ENCODE results near the gene B4GALT1. TPM values are rescaled to one million over a fixed set of nuclear protein-coding genes. Genes with fewer than 3 reads are reported as not detected.

The B4GALT1 gene
- total and polyA plus RNA-seq, 8 donors, result 6.4 to 125 (median 24.9) TPM

GRCh38 chr9:33107762-33108161 lies 59.4 kb downstream of the B4GALT1 start:
- WGBS, 5 donors, result 50 to 61% (median 56%) methylated on average over 5 of the region's 5 CpGs
- H3K27ac ChIP-seq, result peak overlapping the region in 4 of 5 donors; percentile 62 to 71 (median 66)
- H3K27me3 ChIP-seq, result no peaks in the 10 kb centered on the region
- H3K36me3 ChIP-seq, result peaks cover 15 to 41% (median 31%) of the 10 kb centered on the region in 4 donors
- no peak overlapping the region for H3K4me3 ChIP-seq
- H3K4me1 ChIP-seq, result peaks cover 10 to 18% (median 14%) of the 10 kb centered on the region in 4 donors
- H3K9me3 ChIP-seq, result no peaks in the 10 kb centered on the region
- DNase-seq, result no peak
- no peak for TF ChIP-seq EP300 (IDR thresholded peaks at IDR 0.05)
- TF ChIP-seq POLR2A (IDR thresholded peaks at IDR 0.05), result no peak
- intact Hi-C loops (cut with DNase I; ENCODE audit: low total_unique reads), result no loop called here

GRCh38 chr9:33106827-33107621 lies 60.1 kb downstream of the B4GALT1 start:
- 35 to 52% (median 43%) methylated on average over 5 to 10 of the region's 10 CpGs for WGBS, 5 donors
- TF ChIP-seq POLR2A (IDR thresholded peaks at IDR 0.05) (no peak), CTCF (IDR thresholded peaks at IDR 0.05) (no peak), EP300 (IDR thresholded peaks at IDR 0.05) (no peak), POLR2AphosphoS5 (IDR thresholded peaks at IDR 0.05) (no peak)
- Histone ChIP-seq H3K27me3 (no peaks in the 10 kb centered on the region), H3K4me3 (no peak overlapping the region), H3K36me3 (peaks cover 9 to 33% (median 24%) of the 10 kb centered on the region in 4 donors), H3K27ac (peak overlapping the region; percentile 26 to 71 (median 64)), H3K4me1 (peaks cover 10 to 18% (median 14%) of the 10 kb centered on the region in 4 donors), H3K9me3 (no peaks in the 10 kb centered on the region)
- peak; percentile 45 to 65 for DNase-seq
- intact Hi-C loops (cut with DNase I; ENCODE audit: low total_unique reads), result no loop called here

DNA sequence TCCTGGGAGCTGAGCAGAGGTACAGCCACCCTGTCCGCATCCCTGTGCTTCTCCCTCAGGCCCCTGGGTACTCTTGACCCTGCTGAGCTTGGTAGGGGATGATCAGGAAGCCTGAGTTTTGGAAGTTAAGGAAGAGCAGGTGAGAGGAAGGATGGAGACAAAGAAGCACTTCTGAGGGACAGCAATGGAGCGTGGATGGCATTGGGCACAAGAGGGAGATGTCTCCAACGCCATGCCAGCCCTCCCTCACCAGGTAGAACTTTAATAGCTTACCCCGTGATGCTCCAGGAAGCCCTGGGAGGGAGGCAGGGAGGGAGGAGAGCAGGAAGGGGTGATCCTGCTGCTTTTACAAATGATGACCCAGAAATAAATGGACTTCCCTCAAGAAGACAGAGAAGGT lies 60.8 kb downstream of the B4GALT1 start:
- Histone ChIP-seq H3K36me3 (peaks cover 2 to 27% (median 17%) of the 10 kb centered on the region in 4 donors), H3K27me3 (no peaks in the 10 kb centered on the region), H3K4me3 (no peak overlapping the region), H3K4me1 (peaks cover 10 to 18% (median 14%) of the 10 kb centered on the region in 4 donors), H3K9me3 (no peaks in the 10 kb centered on the region), H3K27ac (peak overlapping the region in 4 of 5 donors; percentile 62 to 71 (median 66))
- DNase-seq, result no peak
- intact Hi-C loops (cut with DNase I; ENCODE audit: low total_unique reads), result no loop called here
- 63 to 82% (median 75%) methylated on average over 4 of the region's 4 CpGs for WGBS, 5 donors
- TF ChIP-seq CTCF (IDR thresholded peaks at IDR 0.05) (no peak), POLR2AphosphoS5 (IDR thresholded peaks at IDR 0.05) (no peak), POLR2A (IDR thresholded peaks at IDR 0.05) (no peak)

DNA sequence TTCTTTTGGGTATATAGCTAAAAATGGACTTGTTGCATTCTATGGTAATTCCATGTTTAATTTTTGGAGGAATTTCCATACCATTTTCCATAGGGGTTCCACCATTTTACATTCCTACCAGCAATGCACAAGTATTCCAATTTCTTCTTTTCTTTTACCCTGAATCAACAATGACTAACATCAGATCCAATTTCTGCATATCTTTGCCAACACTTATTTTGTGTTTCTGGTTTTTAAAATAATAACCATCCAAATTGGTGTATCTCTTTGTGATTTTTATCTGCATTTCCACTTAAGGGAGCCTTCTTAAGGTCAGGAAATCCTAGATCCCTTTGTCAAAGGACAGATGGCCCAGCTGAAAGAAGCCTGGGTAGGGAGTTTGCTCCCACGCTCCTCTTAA lies 61.2 kb downstream of the B4GALT1 start:
- peak overlapping the region in 2 of 5 donors; percentile 62 to 64 for H3K27ac ChIP-seq
- WGBS, 5 donors, result 89 to 100% (median 97%) methylated on average over 1 of the region's 1 CpG
- H3K4me1 ChIP-seq, result peaks cover 10 to 18% (median 14%) of the 10 kb centered on the region in 4 donors
- H3K36me3 ChIP-seq, result peaks cover 0 to 23% (median 14%) of the 10 kb centered on the region in 4 donors
- no peak overlapping the region for H3K4me3 ChIP-seq
- no peaks in the 10 kb centered on the region for H3K27me3 ChIP-seq
- no peak for DNase-seq
- no peak for TF ChIP-seq POLR2AphosphoS5 (IDR thresholded peaks at IDR 0.05)
- no peak for TF ChIP-seq CTCF (IDR thresholded peaks at IDR 0.05)
- no peak for TF ChIP-seq POLR2A (IDR thresholded peaks at IDR 0.05)
- TF ChIP-seq EP300 (IDR thresholded peaks at IDR 0.05), result no peak
- intact Hi-C loops (cut with DNase I; ENCODE audit: low total_unique reads), result no loop called here
- H3K9me3 ChIP-seq, result no peaks in the 10 kb centered on the region

DNA sequence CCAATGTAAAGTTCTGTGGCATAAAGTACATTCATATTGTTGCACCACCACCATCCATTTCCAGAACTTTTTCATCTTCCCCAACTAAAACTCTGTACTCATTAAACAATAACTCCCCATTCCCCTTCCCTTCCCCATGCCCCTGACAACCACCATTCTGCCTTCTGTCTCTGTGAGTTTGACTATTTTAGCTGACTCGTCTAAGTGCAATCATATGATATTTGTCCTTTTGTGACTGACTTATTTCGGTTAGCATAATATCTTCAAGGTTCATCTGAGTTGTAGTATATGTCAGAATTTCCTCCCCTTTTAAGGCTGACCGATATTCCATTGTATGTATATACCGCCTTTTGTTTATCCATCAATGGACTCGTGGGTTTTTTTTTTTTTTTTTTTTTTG lies 61.6 kb downstream of the B4GALT1 start:
- 64 to 83% (median 74%) methylated on average over 5 of the region's 5 CpGs for WGBS, 5 donors
- no peak for TF ChIP-seq POLR2AphosphoS5 (IDR thresholded peaks at IDR 0.05)
- TF ChIP-seq CTCF (IDR thresholded peaks at IDR 0.05), result no peak
- no peak for TF ChIP-seq POLR2A (IDR thresholded peaks at IDR 0.05)
- no peak for TF ChIP-seq EP300 (IDR thresholded peaks at IDR 0.05)
- DNase-seq, result no peak
- Histone ChIP-seq H3K4me3 (no peak overlapping the region), H3K4me1 (peaks cover 10 to 18% (median 14%) of the 10 kb centered on the region in 4 donors), H3K9me3 (no peaks in the 10 kb centered on the region), H3K27ac (no peak overlapping the region), H3K27me3 (no peaks in the 10 kb centered on the region), H3K36me3 (peaks cover 0 to 18% (median 10%) of the 10 kb centered on the region in 4 donors)
- intact Hi-C loops (cut with DNase I; ENCODE audit: low total_unique reads), result no loop called here
